ENCODE results near the gene PDE8B.

Gene PDE8B

DNA sequence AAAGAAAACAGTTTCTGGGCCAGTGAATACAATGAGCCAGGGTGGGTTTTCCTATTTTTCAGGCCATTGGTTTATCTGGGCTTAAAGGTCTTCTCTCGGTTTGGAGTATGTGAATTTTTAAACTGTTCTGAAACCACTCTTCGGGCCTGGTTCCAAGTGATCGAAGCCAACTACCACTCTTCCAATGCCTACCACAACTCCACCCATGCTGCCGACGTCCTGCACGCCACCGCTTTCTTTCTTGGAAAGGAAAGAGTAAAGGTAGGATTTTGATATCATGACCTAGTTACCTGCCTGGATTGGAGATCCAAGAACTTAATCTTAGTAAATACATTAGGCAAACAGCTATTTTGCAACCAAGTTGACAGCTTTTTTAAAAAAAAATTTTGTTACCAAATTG is 202.6 kb downstream of the PDE8B start:
- Histone ChIP-seq H3K9me3 (replicated peaks; ENCODE audit: insufficient read depth, low read length) (no peaks in the 10 kb centered on the region), H3K4me3 (ENCODE audit: low read length) (no peak overlapping the region), H3K9ac (ENCODE audit: low read length) (no peak overlapping the region), H3K27ac (ENCODE audit: low read length) (no peak overlapping the region), H3K79me2 (ENCODE audit: low read length) (no peaks in the 10 kb centered on the region), H3K9me2 (replicated peaks; ENCODE audit: insufficient read depth, low read length) (no peaks in the 10 kb centered on the region), H3K36me3 (replicated peaks; ENCODE audit: insufficient read depth, low read length) (no peaks in the 10 kb centered on the region), H3K27me3 (replicated peaks; ENCODE audit: insufficient read depth, low read length) (no peaks in the 10 kb centered on the region), H4K20me1 (ENCODE audit: insufficient read depth, low read length) (no peaks in the 10 kb centered on the region), H3K4me2 (ENCODE audit: low read depth, low read length) (no peak overlapping the region), H3K4me1 (ENCODE audit: low read length) (no peaks in the 10 kb centered on the region), H2AFZ (ENCODE audit: low read length) (no peak overlapping the region), H3F3A (ENCODE audit: insufficient read depth, low read length) (no peaks in the 10 kb centered on the region)
- TF ChIP-seq EZH2 (optimal IDR thresholded peaks at IDR 0.05; ENCODE audit: low read depth, low read length), result no peak
- TF ChIP-seq EZH2phosphoT487 (IDR thresholded peaks at IDR 0.05; ENCODE audit: low read length), result no peak
- TF ChIP-seq, protein P1, sequence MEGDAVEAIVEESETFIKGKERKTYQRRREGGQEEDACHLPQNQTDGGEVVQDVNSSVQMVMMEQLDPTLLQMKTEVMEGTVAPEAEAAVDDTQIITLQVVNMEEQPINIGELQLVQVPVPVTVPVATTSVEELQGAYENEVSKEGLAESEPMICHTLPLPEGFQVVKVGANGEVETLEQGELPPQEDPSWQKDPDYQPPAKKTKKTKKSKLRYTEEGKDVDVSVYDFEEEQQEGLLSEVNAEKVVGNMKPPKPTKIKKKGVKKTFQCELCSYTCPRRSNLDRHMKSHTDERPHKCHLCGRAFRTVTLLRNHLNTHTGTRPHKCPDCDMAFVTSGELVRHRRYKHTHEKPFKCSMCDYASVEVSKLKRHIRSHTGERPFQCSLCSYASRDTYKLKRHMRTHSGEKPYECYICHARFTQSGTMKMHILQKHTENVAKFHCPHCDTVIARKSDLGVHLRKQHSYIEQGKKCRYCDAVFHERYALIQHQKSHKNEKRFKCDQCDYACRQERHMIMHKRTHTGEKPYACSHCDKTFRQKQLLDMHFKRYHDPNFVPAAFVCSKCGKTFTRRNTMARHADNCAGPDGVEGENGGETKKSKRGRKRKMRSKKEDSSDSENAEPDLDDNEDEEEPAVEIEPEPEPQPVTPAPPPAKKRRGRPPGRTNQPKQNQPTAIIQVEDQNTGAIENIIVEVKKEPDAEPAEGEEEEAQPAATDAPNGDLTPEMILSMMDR (IDR thresholded peaks at IDR 0.05; ENCODE audit: low read length), result no peak
- no peak for DNase-seq

DNA sequence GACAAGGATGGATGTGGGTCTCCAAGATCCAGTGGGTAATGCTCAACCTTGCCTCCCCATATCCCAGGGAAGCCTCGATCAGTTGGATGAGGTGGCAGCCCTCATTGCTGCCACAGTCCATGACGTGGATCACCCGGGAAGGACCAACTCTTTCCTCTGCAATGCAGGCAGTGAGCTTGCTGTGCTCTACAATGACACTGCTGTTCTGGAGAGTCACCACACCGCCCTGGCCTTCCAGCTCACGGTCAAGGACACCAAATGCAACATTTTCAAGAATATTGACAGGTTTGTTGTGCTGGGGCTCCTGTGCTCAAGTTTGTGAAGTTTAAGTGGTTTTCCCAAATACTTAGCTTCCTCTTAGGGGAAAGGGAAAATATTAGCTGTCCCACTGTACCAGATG is 207.7 kb downstream of the PDE8B start:
- Histone ChIP-seq H3K79me2 (ENCODE audit: low read length) (no peaks in the 10 kb centered on the region), H3K4me1 (ENCODE audit: low read length) (no peaks in the 10 kb centered on the region), H4K20me1 (ENCODE audit: insufficient read depth, low read length) (no peaks in the 10 kb centered on the region), H3K36me3 (replicated peaks; ENCODE audit: insufficient read depth, low read length) (no peaks in the 10 kb centered on the region), H3K4me2 (ENCODE audit: low read depth, low read length) (no peak overlapping the region), H3K9me3 (replicated peaks; ENCODE audit: insufficient read depth, low read length) (no peaks in the 10 kb centered on the region), H3F3A (ENCODE audit: insufficient read depth, low read length) (no peaks in the 10 kb centered on the region), H3K27ac (ENCODE audit: low read length) (no peak overlapping the region), H3K4me3 (ENCODE audit: low read length) (no peak overlapping the region), H3K27me3 (replicated peaks; ENCODE audit: insufficient read depth, low read length) (no peaks in the 10 kb centered on the region), H3K9ac (ENCODE audit: low read length) (no peak overlapping the region), H3K9me2 (replicated peaks; ENCODE audit: insufficient read depth, low read length) (no peaks in the 10 kb centered on the region), H2AFZ (ENCODE audit: low read length) (no peak overlapping the region)
- no peak for DNase-seq
- TF ChIP-seq EZH2phosphoT487 (IDR thresholded peaks at IDR 0.05; ENCODE audit: low read length) (no peak), EZH2 (optimal IDR thresholded peaks at IDR 0.05; ENCODE audit: low read depth, low read length) (no peak)
- TF ChIP-seq, protein P1 (IDR thresholded peaks at IDR 0.05; ENCODE audit: low read length), result no peak

DNA sequence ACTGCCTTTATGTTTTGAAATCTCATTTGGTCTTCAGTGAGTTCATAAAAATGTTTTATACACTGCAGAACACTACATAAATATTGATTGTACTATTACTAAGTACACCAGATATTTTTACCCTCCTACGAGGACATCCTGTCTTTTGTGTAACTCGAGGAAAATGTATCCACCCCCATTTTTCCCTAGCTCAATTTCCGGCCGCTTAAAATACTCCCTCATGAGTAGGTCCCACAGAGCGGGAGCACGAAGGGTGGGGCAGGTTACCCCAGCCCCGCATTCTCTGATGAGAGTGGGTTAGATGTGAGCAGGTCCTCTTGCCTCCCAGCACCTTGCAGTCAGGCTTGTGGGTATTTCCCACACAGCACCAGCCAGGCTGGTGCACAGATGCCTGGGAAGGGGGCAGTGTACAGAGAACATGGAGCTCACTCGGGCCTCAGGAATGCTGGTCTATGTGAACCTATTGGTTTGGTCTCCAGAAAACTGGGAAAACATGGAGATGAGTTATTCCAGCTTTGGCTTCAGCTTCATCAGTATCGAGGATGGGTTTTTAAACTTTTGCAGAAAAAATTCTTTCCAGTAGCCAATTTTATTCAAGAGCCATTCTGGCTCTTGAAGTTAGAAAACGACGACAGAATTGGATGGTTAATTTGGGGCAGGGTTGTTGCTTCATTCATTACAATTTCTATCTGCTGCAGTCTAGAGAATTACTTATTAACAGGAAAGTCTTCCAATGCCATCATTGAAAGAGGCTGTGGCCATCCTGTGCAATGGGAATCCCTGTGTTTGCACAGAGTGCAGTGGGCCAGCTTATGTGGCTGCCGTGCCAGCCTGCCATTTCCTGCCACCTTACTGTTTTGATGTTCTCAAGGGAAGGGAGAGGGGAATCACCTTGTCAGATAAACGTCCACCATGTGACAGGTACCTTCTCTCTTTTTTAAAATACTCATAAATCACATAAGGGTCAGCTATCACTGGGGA is 208.4 kb downstream of the PDE8B start:
- no peaks in the 10 kb centered on the region for H3K27me3 ChIP-seq (replicated peaks; ENCODE audit: insufficient read depth, low read length)
- no peak overlapping the region for H3K4me2 ChIP-seq (ENCODE audit: low read depth, low read length)
- DNase-seq, result no peak
- no peaks in the 10 kb centered on the region for H3K36me3 ChIP-seq (replicated peaks; ENCODE audit: insufficient read depth, low read length)
- H3K79me2 ChIP-seq (ENCODE audit: low read length), result no peaks in the 10 kb centered on the region
- no peaks in the 10 kb centered on the region for H3F3A ChIP-seq (ENCODE audit: insufficient read depth, low read length)
- H4K20me1 ChIP-seq (ENCODE audit: insufficient read depth, low read length), result no peaks in the 10 kb centered on the region
- H3K4me1 ChIP-seq (ENCODE audit: low read length), result no peaks in the 10 kb centered on the region
- no peaks in the 10 kb centered on the region for H3K9me3 ChIP-seq (replicated peaks; ENCODE audit: insufficient read depth, low read length)
- TF ChIP-seq, protein P1 (IDR thresholded peaks at IDR 0.05; ENCODE audit: low read length), result no peak
- TF ChIP-seq EZH2 (optimal IDR thresholded peaks at IDR 0.05; ENCODE audit: low read depth, low read length), result no peak
- TF ChIP-seq EZH2phosphoT487 (IDR thresholded peaks at IDR 0.05; ENCODE audit: low read length), result no peak
- H3K4me3 ChIP-seq (ENCODE audit: low read length), result no peak overlapping the region
- no peak overlapping the region for H3K9ac ChIP-seq (ENCODE audit: low read length)
- H3K27ac ChIP-seq (ENCODE audit: low read length), result no peak overlapping the region
- no peaks in the 10 kb centered on the region for H3K9me2 ChIP-seq (replicated peaks; ENCODE audit: insufficient read depth, low read length)
- no peak overlapping the region for H2AFZ ChIP-seq (ENCODE audit: low read length)

All from MM.1S (cell line).